Muscle of leg (tissue), 11 donors: Measurements from ENCODE around the gene RELCH. TPM values are rescaled to one million over a fixed set of nuclear protein-coding genes. Genes with fewer than 3 reads are reported as not detected.

Source experiments
- DNase-seq: peaks from one replicate; pipeline ENCODE4 v3.0.0; 2013
- H3K27ac ChIP-seq: one replicate; pipeline ENCODE4 v1.5.1; 2013; ENCODE audit warnings: mild to moderate bottlenecking, low read length, control low read depth
- H3K27me3 ChIP-seq: one replicate; pipeline ENCODE4 v1.6.1; 2013; ENCODE audit warnings: low read length; ENCODE audit not compliant: control insufficient read depth, insufficient read depth
- H3K36me3 ChIP-seq: one replicate; pipeline ENCODE4 v1.6.1; 2013; ENCODE audit warnings: low read length; ENCODE audit not compliant: control insufficient read depth, insufficient read depth
- H3K4me1 ChIP-seq: one replicate; pipeline ENCODE4 v1.6.1; 2013; ENCODE audit warnings: low read length; ENCODE audit not compliant: control insufficient read depth, insufficient read depth
- H3K4me3 ChIP-seq: one replicate; pipeline ENCODE4 v1.5.1; 2013; ENCODE audit warnings: low read length, control low read depth
- H3K9me3 ChIP-seq: replicated peaks from 2 replicates; pipeline ENCODE4 v1.6.1; 2013; ENCODE audit warnings: low read depth, low read length; ENCODE audit not compliant: control insufficient read depth
- WGBS: methylation state at CpG from one replicate; pipeline ENCODE4 v1.1.5; 2013; ENCODE audit warnings: missing lambda C conversion rate; ENCODE audit not compliant: insufficient coverage; 5-methylcytosine and 5-hydroxymethylcytosine counted together
- polyA plus RNA-seq, 8 donors: library from polyadenylated mRNA; unstranded; fragments of 120-200 nt; gene quantifications; one replicate each; pipeline versions ENCODE4 v1.2.1 to v1.2.3, GENCODE V29; 2013; ENCODE audit warnings: inconsistent platforms in 1 of 8, low replicate concordance in 1 of 8; ENCODE audit not compliant: insufficient read length in 8 of 8, insufficient read depth in 1 of 8
- total RNA-seq: library from RNA; stranded (reverse); fragments of 120-200 nt; gene quantifications from one replicate; pipeline ENCODE4 v1.2.4, GENCODE V29; 2013

Gene RELCH
- total and polyA plus RNA-seq, 9 donors: 11.7 to 20.6 (median 14.2) TPM

DNA sequence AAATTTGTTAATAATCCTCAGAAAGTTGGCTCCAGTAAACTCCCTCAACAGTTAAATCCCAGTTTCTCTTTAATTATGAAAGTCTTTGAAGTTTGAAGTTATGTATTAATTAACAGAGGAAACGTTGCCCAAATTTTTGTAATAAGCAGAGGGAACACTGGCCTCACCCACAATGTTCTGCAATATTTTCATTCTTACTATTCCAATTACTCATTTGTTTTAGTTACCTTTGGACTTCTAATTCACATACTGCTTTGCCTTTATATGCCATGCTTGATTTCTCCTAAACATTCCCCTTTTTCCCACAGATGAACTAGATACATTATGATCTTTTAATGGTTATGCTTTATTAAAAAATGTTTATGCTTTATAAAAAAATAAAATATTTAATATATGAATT, 61.3 kb downstream of the RELCH start:
- Histone ChIP-seq H3K4me1 (no peaks in the 10 kb centered on the region), H3K36me3 (peaks cover 7% of the 10 kb centered on the region), H3K4me3 (no peak overlapping the region), H3K27ac (no peak overlapping the region), H3K27me3 (no peaks in the 10 kb centered on the region), H3K9me3 (no peaks in the 10 kb centered on the region)
- no CpG with 5 or more reads among the region's 1 CpG for WGBS
- no peak for DNase-seq

DNA sequence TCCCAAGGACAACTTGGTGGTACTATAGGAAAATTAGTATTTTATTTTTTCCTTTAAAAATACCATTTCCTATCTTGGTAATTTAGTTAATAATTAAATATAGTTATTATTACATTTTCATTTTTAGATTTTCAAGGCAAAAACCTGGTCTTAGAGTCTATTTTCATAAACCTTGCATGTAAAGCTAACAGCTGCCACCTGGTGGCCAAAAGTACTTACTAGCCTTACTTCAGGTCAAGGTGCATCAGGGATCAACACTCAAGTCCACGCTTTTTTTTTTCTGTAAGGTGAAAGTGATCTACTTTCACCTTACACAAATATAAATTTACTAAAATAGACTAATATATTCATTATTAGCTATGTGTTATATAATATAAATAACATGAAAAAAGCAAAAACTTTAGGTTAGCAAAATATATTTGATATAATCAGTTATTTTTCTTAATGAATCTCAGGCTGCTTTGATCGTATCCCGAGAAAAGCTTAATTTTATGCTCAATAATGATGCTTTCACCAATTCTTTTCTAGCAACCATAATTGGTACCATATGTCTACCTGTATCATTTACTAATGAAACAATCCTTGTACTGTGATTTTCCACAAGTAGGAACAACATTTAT, 62.5 kb downstream of the RELCH start:
- no peak overlapping the region for H3K27ac ChIP-seq
- H3K36me3 ChIP-seq: peaks cover 7% of the 10 kb centered on the region
- no peak overlapping the region for H3K4me3 ChIP-seq
- H3K9me3 ChIP-seq: no peaks in the 10 kb centered on the region
- DNase-seq: peak; percentile 75
- H3K4me1 ChIP-seq: no peaks in the 10 kb centered on the region
- WGBS: no CpG with 5 or more reads among the region's 3 CpGs
- H3K27me3 ChIP-seq: no peaks in the 10 kb centered on the region

DNA sequence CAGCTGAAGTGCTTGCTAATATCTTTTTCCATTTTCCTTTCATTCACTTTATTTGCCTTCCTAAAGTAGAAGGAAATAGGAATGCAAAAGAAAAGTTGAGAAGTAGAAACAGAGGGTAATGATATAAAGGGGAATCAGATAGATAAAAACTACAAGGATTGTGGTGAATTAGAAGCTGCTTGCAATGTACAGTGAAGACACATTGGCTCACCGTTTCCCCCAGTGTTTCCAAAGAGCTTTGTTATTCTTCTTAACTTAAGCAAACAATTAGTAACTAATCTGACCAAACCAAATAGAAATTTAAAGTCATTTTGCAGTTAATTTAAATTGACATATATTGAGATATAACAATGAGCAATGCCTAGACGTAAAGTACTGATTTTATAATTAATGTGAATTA, 63.4 kb downstream of the RELCH start:
- DNase-seq: no peak
- no peak overlapping the region for H3K4me3 ChIP-seq
- H3K36me3 ChIP-seq: peaks cover 3% of the 10 kb centered on the region
- no peak overlapping the region for H3K27ac ChIP-seq
- WGBS: no CpG with 5 or more reads among the region's 2 CpGs
- H3K4me1 ChIP-seq: no peaks in the 10 kb centered on the region
- no peaks in the 10 kb centered on the region for H3K27me3 ChIP-seq
- H3K9me3 ChIP-seq: no peaks in the 10 kb centered on the region

GRCh38 chr18:62258093-62258492, 71.0 kb downstream of the RELCH start:
- Histone ChIP-seq H3K9me3 (no peaks in the 10 kb centered on the region), H3K4me1 (no peaks in the 10 kb centered on the region), H3K27ac (no peak overlapping the region), H3K27me3 (no peaks in the 10 kb centered on the region), H3K36me3 (peaks cover 16% of the 10 kb centered on the region), H3K4me3 (no peak overlapping the region)
- DNase-seq: no peak

- Histone ChIP-seq H3K4me3 (no peak overlapping the region), H3K36me3 (peaks cover 16% of the 10 kb centered on the region), H3K27ac (no peak overlapping the region), H3K9me3 (no peaks in the 10 kb centered on the region), H3K27me3 (no peaks in the 10 kb centered on the region), H3K4me1 (no peaks in the 10 kb centered on the region)
- DNase-seq: peak; percentile 77
These were observed 71.6 kb downstream of the RELCH start for GRCh38 chr18:62258616-62259015.

- Histone ChIP-seq H3K4me3 (no peak overlapping the region), H3K27ac (no peak overlapping the region), H3K36me3 (peaks cover 13% of the 10 kb centered on the region), H3K9me3 (no peaks in the 10 kb centered on the region), H3K4me1 (no peaks in the 10 kb centered on the region), H3K27me3 (no peaks in the 10 kb centered on the region)
- no peak for DNase-seq
- WGBS: no CpG with 5 or more reads among the region's 2 CpGs
These were observed 75.0 kb downstream of the RELCH start for GRCh38 chr18:62262061-62262460.

- WGBS: no CpG with 5 or more reads among the region's 2 CpGs
These were observed 77.9 kb downstream of the RELCH start for GRCh38 chr18:62264984-62265383.

GRCh38 chr18:62277045-62277444, 90.0 kb downstream of the RELCH start:
- Histone ChIP-seq H3K4me3 (no peak overlapping the region), H3K27me3 (no peaks in the 10 kb centered on the region), H3K4me1 (peaks cover 2% of the 10 kb centered on the region), H3K9me3 (no peaks in the 10 kb centered on the region), H3K27ac (no peak overlapping the region), H3K36me3 (no peaks in the 10 kb centered on the region)
- DNase-seq: no peak
- no CpG with 5 or more reads among the region's 1 CpG for WGBS

More at GRCh38 chr18:62264984-62265383, 77.9 kb downstream of the RELCH start:
- H3K4me3 ChIP-seq: no peak overlapping the region
- no peaks in the 10 kb centered on the region for H3K4me1 ChIP-seq
- H3K36me3 ChIP-seq: peaks cover 10% of the 10 kb centered on the region
- H3K27ac ChIP-seq: no peak overlapping the region
- DNase-seq: peak; percentile 49
- no peaks in the 10 kb centered on the region for H3K9me3 ChIP-seq
- no peaks in the 10 kb centered on the region for H3K27me3 ChIP-seq

DNA sequence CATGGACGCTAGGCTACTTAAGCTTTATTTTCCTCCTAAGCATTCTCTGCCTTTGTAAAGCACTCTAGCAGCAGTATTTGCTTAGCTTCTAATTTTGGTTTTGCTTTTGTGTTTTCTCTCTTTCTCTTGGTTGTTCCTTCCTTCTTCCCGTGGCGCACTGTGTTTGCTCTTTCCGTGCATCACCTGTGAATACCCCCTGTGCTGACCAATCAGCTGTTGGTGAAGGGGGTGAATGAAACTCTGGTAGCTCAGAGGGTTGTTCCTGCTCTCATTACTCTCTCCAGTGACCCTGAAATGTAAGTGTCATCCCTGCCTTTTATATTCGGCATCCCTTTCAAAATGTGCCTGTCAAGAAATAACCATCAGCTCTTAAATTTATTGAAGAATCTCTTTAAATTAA, 92.5 kb downstream of the RELCH start:
- WGBS: no CpG with 5 or more reads among the region's 5 CpGs
- no peaks in the 10 kb centered on the region for H3K27me3 ChIP-seq
- no peaks in the 10 kb centered on the region for H3K9me3 ChIP-seq
- DNase-seq: no peak
- no peak overlapping the region for H3K4me3 ChIP-seq
- peaks cover 2% of the 10 kb centered on the region for H3K4me1 ChIP-seq
- peaks cover 2% of the 10 kb centered on the region for H3K36me3 ChIP-seq
- H3K27ac ChIP-seq: no peak overlapping the region

DNA sequence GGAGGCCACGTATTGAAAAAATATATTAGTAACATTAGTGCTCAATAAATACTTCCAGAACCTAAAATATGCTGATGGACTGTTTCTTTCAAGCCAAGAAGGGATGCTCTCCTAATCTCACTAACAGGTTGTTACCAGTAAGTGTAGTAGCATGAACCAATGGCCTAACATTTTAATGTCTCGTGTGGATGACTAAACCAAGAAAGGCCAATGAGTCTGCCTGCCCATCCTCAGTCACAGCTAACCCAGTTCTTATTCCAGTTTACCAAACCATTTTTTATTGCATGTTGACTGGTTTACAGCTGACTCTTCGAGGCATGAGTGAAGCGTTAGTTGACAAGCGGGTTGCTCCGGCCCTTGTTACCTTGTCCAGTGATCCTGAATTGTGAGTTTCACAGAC, 93.0 kb downstream of the RELCH start:
- Histone ChIP-seq H3K36me3 (peaks cover 2% of the 10 kb centered on the region), H3K27ac (no peak overlapping the region), H3K4me1 (peaks cover 2% of the 10 kb centered on the region), H3K27me3 (no peaks in the 10 kb centered on the region), H3K4me3 (no peak overlapping the region), H3K9me3 (no peaks in the 10 kb centered on the region)
- DNase-seq: no peak
- WGBS: 96% methylated on average over 3 of the region's 6 CpGs

- WGBS: no CpG with 5 or more reads among the region's 1 CpG
- H3K36me3 ChIP-seq: peaks cover 2% of the 10 kb centered on the region
- H3K27ac ChIP-seq: peak overlapping the region; percentile 4
These were observed 93.7 kb downstream of the RELCH start for GRCh38 chr18:62280786-62281185.

More at GRCh38 chr18:62280786-62281185, 93.7 kb downstream of the RELCH start:
- Histone ChIP-seq H3K4me1 (peaks cover 2% of the 10 kb centered on the region), H3K4me3 (no peak overlapping the region), H3K27me3 (no peaks in the 10 kb centered on the region), H3K9me3 (no peaks in the 10 kb centered on the region)
- peak; percentile 11 for DNase-seq
